ENCODE data around the gene TPSB2.

Gene TPSB2

GRCh38 chr16:1223355-1224214 lies 6.4 kb downstream of the TPSB2 start:
- peaks cover 5 to 9% of the 10 kb centered on the region in 2 donors for H3K27me3 Mint-ChIP-seq
- DNase-seq = no peak
- no peak overlapping the region for H3K4me3 Mint-ChIP-seq
- no peaks in the 10 kb centered on the region for H3K36me3 Mint-ChIP-seq
- no peak for ATAC-seq (replicated peaks)
- no peaks in the 10 kb centered on the region for H3K9me3 Mint-ChIP-seq
- H3K27ac Mint-ChIP-seq = no peak overlapping the region
- no peaks in the 10 kb centered on the region for H3K4me1 Mint-ChIP-seq

- DNase-seq = no peak
- Mint-ChIP-seq H3K27ac (no peak overlapping the region), H3K36me3 (no peaks in the 10 kb centered on the region), H3K4me3 (no peak overlapping the region), H3K4me1 (no peaks in the 10 kb centered on the region), H3K27me3 (peaks cover 0 to 5% of the 10 kb centered on the region in 2 donors), H3K9me3 (no peaks in the 10 kb centered on the region)
- no peak for ATAC-seq (replicated peaks)
Observed at GRCh38 chr16:1222553-1223354, 7.2 kb downstream of the TPSB2 start.

GRCh38 chr16:1221628-1222552 lies 8.1 kb downstream of the TPSB2 start:
- no peak overlapping the region for H3K27ac Mint-ChIP-seq
- H3K9me3 Mint-ChIP-seq = no peaks in the 10 kb centered on the region
- no peaks in the 10 kb centered on the region for H3K4me1 Mint-ChIP-seq
- ATAC-seq (replicated peaks) = no peak
- DNase-seq = no peak
- H3K27me3 Mint-ChIP-seq = peaks cover 0 to 5% of the 10 kb centered on the region in 2 donors
- no peak overlapping the region for H3K4me3 Mint-ChIP-seq
- no peaks in the 10 kb centered on the region for H3K36me3 Mint-ChIP-seq

GRCh38 chr16:1220841-1221627 lies 8.9 kb downstream of the TPSB2 start:
- no peak for DNase-seq
- ATAC-seq (replicated peaks) = no peak
- H3K4me3 Mint-ChIP-seq = no peak overlapping the region
- H3K27ac Mint-ChIP-seq = no peak overlapping the region
- peaks cover 0 to 5% of the 10 kb centered on the region in 2 donors for H3K27me3 Mint-ChIP-seq
- H3K9me3 Mint-ChIP-seq = no peaks in the 10 kb centered on the region
- no peaks in the 10 kb centered on the region for H3K36me3 Mint-ChIP-seq
- H3K4me1 Mint-ChIP-seq = no peaks in the 10 kb centered on the region

GRCh38 chr16:1220098-1220728 lies 9.8 kb downstream of the TPSB2 start:
- Mint-ChIP-seq H3K4me3 (no peak overlapping the region), H3K27ac (no peak overlapping the region), H3K27me3 (peaks cover 0 to 5% of the 10 kb centered on the region in 2 donors), H3K9me3 (no peaks in the 10 kb centered on the region), H3K4me1 (no peaks in the 10 kb centered on the region), H3K36me3 (no peaks in the 10 kb centered on the region)
- no peak for ATAC-seq (replicated peaks)
- no peak for DNase-seq

GRCh38 chr16:1218930-1219611 lies 10.9 kb downstream of the TPSB2 start:
- H3K4me3 Mint-ChIP-seq = no peak overlapping the region
- H3K27me3 Mint-ChIP-seq = peaks cover 0 to 5% of the 10 kb centered on the region in 2 donors
- ATAC-seq (replicated peaks) (no peak), DNase-seq (no peak)
- no peaks in the 10 kb centered on the region for H3K36me3 Mint-ChIP-seq
- H3K27ac Mint-ChIP-seq = no peak overlapping the region
- no peaks in the 10 kb centered on the region for H3K9me3 Mint-ChIP-seq
- no peaks in the 10 kb centered on the region for H3K4me1 Mint-ChIP-seq

- H3K4me1 Mint-ChIP-seq = no peaks in the 10 kb centered on the region
- no peaks in the 10 kb centered on the region for H3K9me3 Mint-ChIP-seq
- no peak overlapping the region for H3K27ac Mint-ChIP-seq
- ATAC-seq (replicated peaks) = no peak
- no peak for DNase-seq
- peaks cover 0 to 5% of the 10 kb centered on the region in 2 donors for H3K27me3 Mint-ChIP-seq
- no peak overlapping the region for H3K4me3 Mint-ChIP-seq
- no peaks in the 10 kb centered on the region for H3K36me3 Mint-ChIP-seq
Observed at GRCh38 chr16:1218061-1218929, 11.7 kb downstream of the TPSB2 start.

- no peaks in the 10 kb centered on the region for H3K4me1 Mint-ChIP-seq
- H3K27me3 Mint-ChIP-seq = peaks cover 0 to 5% of the 10 kb centered on the region in 2 donors
- ATAC-seq (replicated peaks) (no peak), DNase-seq (no peak)
- H3K36me3 Mint-ChIP-seq = no peaks in the 10 kb centered on the region
- H3K27ac Mint-ChIP-seq = no peak overlapping the region
- no peaks in the 10 kb centered on the region for H3K9me3 Mint-ChIP-seq
- no peak overlapping the region for H3K4me3 Mint-ChIP-seq
Observed at GRCh38 chr16:1217526-1217925, 12.5 kb downstream of the TPSB2 start.

GRCh38 chr16:1216681-1217400 lies 13.1 kb downstream of the TPSB2 start:
- Mint-ChIP-seq H3K4me1 (no peaks in the 10 kb centered on the region), H3K27me3 (peaks cover 0 to 5% of the 10 kb centered on the region in 2 donors), H3K27ac (no peak overlapping the region), H3K4me3 (no peak overlapping the region), H3K9me3 (no peaks in the 10 kb centered on the region), H3K36me3 (no peaks in the 10 kb centered on the region)
- ATAC-seq (replicated peaks) (no peak), DNase-seq (no peak)

GRCh38 chr16:1216296-1216619 lies 13.7 kb downstream of the TPSB2 start:
- Mint-ChIP-seq H3K27me3 (no peaks in the 10 kb centered on the region), H3K4me1 (no peaks in the 10 kb centered on the region), H3K4me3 (no peak overlapping the region), H3K27ac (peak overlapping the region; percentile 54), H3K36me3 (no peaks in the 10 kb centered on the region), H3K9me3 (no peaks in the 10 kb centered on the region)
- DNase-seq (no peak), ATAC-seq (replicated peaks) (no peak)

GRCh38 chr16:1215574-1216295 lies 14.2 kb downstream of the TPSB2 start:
- no peak for DNase-seq
- Mint-ChIP-seq H3K27me3 (no peaks in the 10 kb centered on the region), H3K36me3 (no peaks in the 10 kb centered on the region), H3K4me3 (no peak overlapping the region), H3K27ac (peak overlapping the region; percentile 54), H3K9me3 (no peaks in the 10 kb centered on the region), H3K4me1 (no peaks in the 10 kb centered on the region)
- ATAC-seq (replicated peaks) = no peak
